ENCODE measurements around the gene FBRS.
"Not testable (repeated sequence)": the region's sequence is repeated elsewhere in the genome, so short reads cannot be mapped to it uniquely, and the experiment has no call there.

FBRS gene

DNA sequence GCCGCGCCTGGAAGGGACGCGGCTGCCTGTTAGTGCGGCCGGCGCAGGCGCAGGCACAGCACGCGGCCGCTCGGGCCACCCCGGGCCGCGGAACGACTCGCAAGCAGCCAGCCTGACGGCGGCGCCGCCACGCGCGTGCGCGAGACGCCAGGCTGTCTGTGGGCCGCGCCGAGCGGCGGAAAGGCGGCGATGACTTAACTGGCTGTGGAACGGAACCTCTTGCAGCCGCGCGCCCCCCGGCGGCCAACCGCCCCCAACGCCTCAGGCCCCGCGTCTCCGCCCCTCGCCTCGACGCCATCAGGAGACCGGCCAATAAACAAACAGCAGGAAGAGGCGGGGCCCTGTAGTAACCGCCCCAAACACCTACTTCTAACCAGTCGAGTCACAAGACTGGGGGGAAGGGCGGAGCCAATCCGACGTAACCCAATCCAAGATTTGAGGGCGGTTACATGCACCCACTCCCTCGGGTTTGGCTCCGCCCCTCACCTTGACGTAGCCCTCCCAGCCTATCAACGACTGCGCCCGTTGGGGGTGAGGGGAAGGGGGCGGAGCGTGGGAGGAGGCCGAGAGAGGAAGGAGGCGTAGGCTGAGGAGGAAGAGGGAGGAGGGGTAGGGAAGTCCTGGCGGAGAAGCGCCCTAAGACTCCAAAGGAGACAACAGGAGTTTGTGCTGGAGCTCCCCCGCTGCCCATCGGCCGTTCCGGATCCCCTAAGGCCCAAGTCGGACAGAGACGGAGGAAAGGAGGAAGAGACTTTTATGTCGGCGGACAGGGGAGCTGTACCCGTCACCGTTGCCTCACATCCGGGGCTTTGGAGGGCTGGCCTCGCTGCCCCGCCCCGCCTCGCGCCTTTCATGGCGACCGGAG is at the start of gene FBRS:
TSS of gene FBRS (plus strand) at position 566 of the 865 bp plus-strand sequence. CDS start 1,088 bp downstream, outside the sequence.
- DNase-seq = peak; percentile 98 to 100 (median 100)

DNA sequence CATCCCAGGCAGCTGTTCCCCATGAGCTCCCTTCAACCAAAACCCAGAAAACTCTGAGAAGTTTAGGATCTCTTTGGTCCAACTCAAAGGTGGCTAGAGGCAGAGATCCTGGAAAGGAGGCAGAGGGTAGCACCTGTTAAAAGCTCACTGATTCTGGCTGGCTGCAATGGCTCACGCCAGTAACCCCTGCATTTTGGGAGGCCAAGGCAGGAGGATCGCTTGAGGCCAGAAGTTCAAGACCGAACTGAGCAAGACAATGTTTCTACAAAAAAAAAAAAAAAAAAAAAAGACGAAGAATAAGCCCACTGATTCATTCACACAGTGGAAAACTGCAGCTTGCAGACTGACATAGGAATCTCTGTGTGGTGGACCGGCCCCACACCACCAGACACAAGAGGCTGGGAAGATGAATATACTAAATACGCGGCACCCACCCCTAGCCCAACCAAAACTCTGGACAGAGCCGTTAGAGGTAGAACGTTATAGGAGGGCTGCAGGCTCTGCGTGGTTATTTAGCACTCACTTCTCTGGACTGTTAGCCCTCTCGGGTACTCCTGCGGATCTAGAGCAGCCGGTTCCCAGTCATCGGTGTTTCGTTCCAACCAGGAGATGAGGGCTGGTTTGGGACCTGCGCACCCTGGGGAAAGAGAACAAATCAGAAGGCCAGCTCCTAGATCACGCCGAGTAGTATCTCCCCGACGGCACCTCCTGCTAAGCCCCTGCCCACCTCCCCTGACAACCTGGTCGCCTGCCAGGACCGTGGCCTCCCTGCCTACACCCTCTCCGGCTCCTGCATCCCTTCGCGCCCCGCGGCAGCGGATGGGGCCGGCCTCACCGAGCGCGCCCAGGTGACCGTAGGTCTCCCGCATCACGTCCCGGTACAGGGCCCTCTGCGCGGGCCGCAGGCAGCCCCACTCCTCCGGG is 49.0 kb upstream of the FBRS start:
- DNase-seq = peak in 27 of 51 donors; percentile 20 to 75 (median 52)

DNA sequence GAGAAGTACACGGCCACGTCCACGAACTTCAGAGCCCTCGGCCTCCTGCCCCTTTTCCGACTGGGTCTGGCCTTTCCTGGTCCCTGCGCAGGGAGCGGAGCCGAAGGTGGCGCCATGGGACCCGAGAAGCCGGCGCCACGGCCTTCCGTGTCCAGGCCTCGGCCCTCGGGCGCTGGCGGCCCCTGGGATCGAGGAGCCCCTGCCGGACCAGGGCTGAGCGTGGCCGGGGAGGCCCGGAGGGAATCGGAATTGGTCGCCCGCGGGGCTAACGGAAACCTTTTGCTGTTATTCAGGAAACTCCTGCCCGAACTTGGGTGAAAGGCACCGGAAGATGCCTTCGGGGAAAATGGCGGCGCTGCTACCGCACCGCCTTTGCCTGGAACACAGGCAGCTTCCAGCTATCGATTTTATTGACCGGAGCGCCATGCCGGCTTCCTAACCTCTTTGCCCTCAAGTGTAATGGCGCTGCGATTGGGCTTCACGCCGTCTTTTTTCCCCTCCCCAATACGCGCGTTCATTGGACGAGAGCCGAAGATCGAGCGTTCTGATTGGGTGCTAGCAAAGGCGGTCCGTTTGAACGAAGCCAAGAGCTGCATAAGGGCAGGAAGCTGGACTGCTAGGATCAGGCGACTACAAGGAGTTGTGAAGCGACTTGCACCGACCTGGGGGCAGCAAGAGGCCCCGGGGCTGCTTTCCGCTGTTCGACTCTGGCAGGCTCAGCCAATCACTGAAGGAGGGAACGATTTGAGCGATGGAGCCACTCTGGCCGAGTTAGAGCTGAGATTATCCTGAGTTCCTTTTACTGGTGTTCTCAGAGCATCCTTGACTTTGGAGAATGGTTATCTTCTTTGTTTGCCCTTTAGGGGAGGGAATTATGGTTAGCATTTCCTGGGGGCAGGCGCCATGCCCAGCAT is 48.0 kb upstream of the FBRS start, which contains the start of gene ZNF689:
TSS of gene ZNF689 (minus strand) at position 464 of the 914 bp plus-strand sequence. CDS start at position 116, 348 bp downstream.
- DNase-seq = peak; percentile 76 to 98 (median 91)

DNA sequence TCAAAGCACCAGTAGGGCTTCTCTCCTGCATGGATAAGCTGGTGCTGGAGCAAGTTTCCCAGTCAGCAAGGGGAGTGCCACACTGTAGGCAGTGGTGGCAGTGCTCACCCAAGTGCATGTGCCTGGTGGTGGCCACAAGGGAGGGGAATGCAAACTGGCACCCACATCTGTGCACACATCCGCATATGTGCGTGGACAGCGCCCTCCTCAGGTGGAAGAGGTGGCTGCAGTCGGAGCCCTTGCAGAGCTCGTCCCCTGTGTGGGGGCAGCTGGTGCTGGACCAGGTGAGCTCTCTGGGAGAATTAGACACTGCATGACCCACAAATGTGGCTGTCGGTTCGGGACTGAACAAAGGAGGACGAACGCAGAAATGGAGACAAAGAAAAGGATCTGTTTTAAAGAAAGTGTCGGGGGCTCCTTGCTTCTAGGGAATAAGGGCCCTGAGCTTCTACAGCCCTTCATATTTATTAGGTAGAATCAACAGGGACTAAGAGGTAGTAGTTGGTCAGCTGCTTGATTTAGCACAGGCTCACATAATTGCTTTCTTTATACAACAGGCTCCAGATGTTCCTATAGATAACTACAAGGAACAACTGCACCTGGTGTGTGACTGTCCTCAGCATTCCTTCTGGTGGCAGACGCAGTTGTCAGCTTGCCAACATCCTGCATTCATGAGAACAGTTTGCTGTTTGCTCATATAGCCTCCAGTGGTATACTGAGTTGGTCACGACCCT is 42.7 kb upstream of the FBRS start:
- DNase-seq = peak in 26 of 51 donors; percentile 4 to 56 (median 22)

DNA sequence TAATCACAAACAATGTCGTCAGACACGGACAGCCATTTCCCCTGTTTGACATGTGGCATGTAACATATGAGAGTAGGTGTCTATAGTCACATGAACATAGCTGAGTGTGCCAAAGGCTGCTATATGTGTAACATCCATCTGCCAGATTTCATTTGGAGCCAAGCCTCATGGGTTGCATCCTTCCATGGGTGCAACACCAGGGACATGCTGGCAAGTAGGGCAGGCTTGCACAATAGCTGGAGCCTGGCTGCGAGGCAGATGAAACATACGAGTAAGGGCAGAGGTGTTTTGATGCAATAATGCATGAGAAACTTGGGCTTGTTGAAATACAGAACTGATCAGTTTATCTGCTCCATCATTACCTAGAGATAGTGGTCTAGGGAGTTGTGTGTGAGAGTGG is 39.0 kb upstream of the FBRS start:
- DNase-seq = no peak

DNA sequence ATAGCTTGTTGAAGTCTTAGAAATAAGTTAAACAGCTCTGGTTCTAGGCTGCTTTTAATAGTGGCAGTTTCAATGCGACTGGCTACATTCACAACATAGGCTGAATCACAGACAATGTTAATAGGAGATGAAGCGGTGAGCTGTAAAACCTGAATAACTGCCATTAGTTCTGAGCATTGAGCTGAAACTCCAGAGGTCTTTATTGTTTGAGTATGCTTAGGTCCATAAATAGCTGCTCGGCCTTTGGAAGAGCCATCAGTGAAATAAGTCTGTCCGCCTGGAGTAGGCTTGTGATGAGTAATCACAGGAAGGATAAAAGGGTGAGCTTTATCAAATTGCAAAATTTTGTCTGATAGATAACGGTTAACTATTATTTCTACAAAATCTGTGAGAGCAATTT is 38.6 kb upstream of the FBRS start:
- no peak for DNase-seq

DNA sequence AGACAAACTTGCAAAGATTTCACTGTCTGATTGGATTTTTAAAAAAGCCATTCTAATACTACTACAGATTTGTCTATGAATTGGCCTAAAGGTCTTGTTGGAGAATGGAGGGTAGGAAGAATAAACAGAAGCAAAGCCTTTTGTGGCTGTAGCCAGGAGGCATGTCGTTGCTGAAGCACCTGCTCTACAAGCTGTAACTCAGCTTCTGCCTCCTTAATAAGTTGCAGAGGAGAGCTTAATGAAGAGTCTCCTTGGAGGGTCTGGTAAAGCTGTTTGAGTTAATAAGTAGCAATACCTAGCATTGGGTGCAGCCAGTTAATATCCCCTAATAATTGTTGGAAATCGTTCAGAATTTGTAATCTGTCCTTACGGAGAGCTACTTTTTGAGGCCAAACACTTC is 38.1 kb upstream of the FBRS start:
- DNase-seq = no peak

DNA sequence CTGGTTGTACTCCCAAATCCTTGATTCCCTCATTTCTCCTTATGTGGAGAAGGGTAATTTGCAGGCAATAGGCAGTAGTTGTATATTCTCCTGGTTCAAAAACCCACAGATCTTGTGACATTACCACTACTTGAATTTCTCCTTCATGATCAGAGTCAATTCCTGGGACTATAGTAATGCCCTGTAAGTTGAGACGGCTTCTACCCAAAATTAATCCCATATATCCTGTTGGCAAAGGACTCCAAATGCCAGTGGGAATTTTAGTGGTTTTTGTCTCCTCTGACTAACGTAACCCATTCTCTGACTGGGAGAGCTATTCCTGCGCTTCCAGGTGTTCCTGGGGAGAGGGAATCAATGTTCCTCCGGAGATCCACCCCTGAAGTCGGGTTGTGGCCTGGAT is 36.5 kb upstream of the FBRS start:
- no peak for DNase-seq

DNA sequence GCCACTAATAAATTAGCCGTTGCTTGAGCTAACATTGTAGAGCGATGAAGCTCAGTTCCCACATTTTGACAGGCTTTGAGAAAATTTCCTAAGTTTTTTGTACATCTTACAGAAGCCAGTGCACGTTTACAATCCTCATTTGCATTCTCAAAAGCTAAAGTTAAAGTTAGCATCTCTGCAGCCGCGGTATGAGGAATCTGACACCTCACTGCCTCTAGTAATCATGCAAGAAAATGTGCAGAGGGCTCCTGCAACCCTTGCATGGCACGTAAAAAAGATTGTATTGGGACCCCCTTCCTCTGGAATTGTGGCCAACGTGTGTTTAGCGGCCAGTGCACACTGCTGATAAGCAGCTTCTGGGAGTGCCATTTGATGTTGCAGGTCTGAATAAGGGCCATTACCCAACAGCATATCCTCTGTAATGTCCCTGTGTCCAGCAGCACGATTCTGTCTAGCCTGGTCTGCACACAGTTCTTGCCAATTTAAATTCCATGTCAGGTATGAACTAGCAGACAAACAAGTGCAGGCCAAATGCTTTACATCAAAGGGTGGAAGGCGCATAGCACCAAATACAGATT is 35.7 kb upstream of the FBRS start:
- no peak for DNase-seq

DNA sequence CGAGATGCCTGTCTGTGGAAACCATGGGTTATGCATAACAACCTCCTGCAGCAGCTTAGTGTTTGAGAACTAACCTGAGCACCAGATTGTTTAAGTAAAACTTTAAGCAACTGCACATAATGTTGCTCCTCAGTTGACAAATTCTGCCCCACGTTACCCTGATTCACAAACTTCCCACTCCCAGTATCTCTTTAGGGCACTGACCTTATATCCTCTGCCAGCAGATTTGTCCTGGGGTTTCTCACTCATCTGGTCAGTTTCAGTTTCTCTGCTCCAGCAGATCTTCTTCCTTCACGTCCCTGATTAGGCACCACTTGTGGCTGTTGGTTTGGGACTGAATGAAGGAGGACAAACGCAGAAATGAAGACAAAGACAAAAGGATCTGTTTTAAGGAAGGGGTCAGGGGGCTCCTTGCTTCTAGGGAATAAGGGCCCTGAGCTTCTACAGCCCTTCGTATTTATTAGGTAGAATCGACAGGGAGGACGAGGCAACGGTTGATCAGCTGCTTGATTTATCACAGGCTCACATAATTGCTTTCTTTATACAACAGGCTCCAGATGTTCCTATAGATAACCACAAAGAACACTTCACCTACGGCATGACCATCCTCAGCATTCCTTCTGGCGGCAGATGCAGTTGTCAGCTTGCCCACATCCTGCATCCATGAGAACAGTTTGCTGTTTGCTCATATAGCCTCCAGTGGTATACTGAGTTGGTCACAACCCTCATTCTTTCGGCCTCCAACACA is 34.5 kb upstream of the FBRS start:
- DNase-seq = no peak

DNA sequence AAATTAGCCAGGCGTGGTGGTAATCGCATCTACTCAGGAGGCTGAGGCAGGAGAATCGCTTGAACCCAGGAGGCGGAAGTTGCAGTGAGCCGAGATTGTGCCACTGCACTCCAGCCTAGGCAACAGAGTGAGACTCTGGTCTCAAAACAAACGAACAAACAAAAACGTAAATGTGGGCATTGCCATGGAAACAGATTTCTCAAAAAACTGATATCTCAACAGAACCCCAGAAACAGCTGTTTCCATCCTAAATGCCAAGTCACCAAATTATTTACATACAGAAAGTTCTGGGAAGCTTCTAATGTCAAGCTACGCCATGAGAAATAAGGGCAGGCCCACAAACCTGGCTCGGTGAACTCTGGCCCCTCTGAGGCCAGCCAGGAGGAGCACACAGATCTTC is 32.0 kb upstream of the FBRS start:
- DNase-seq = no peak

DNA sequence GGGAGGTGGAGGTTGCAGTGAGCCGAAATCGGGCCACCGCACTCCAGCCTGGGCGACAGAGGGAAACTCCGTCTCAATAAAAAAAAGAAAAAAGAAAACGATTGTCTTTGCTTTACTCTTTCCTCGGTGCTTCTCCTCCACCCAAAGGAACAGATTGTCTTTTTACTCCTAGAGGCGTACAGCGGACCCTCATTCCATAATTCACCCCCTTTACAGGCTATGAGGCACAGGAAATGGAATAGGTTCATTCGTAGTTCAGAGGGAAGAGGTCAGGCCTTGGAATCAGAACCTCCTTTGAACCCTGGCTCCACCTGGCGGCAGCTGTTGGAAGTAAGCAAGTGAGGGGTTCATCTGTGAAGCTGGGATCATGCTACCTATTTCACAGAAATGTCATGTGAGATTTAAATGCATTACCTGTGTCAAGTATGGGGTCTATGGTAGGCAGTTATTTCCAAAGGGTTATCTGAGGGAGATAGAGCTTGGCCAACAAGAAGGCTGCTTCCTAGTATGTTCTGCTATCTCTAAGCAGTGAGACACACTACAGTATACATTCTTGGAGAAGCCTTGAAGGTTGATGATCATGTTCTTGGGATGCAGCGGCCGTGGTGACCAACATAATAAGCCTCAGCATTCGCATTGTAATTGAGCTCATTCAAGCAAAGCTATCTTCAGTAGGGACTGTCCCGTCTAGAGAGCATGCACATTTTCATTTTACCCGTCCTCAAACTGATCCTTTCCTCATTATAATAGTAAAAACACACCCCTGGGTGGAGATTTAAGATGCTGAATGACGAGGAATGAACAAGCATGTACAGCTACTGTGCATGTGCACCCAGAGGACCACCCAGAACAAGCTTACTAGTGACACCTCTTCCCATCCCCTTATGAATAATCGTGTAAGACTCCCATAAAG is 29.3 kb upstream of the FBRS start:
- DNase-seq = peak in 47 of 51 donors; percentile 7 to 85 (median 64)

DNA sequence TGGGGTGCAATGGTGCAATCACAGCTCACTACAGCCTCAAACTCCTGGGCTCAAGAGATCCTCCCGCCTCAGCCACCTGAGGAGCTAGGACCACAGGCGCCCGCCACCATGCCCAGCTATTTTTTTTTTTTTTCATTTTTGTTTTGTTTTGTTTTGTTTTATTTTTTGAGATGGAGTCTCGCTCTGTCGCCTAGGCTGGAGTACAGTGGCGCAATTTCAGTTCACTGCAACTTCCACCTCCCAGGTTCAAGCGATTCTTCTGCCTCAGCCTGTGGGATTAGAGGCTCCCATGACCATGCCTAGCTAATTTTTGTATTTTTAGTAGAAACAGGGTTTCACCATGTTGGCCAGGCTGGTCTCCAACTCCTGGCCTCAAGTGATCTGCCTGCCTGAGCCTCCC is 25.8 kb upstream of the FBRS start:
- DNase-seq = not testable (repeated sequence)

DNA sequence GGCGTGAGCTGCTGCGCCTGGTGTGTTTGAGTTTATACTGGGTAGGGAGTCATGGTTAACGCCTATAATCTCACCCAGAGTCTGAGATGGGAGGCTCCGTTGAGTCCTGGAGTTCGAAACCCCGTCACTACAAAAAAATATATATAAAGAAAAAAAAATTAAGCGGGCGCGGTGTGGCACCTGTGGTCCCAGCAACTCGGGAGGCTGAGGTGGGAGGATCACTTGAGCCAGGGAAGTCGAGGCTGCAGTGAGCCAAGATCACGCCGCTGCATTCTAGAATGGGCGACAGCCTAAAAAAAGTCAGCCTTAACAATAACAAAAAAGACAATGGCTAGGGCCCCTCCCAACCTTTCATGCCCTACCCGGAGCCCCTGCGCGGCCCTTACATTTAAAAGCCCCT is 24.7 kb upstream of the FBRS start:
- DNase-seq = no peak

DNA sequence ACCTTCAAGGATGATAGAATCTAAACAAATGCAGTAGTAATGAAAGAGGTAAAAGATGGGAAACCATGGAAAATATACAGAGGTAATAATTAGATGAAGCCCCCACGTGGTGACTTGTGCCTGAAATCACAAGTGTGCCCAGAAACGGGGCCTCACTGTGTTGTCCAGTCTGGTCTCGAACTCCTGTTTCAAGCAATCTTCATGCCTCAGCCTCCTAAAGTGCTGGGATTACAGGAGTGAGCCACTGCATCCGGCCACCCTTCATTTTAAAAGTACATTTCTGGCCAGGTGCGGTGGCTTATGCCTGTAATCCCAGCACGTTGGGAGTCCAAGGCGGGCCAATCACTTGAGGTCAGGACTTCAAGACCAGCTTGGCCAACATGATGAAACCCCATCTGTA is 21.6 kb upstream of the FBRS start:
- no peak for DNase-seq

DNA sequence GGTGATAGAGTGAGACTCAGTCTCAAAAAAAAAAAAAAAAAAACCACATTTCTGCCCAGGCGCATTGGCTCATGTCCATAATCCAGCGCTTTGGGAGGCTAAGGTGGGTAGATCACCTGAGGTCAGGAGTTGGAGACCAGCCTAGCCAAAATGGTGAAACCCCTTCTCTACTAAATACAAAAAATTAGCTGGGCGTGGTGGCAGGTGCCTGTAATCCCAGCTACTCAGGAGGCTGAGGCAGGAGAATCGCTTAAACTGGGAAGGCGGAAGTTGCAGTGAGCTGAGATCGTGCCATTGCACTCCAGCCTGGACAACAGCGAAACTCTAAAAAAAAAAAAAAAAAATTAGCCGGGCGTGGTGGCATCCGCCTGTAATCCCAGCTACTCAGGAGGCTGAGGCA is 21.1 kb upstream of the FBRS start:
- DNase-seq = not testable (repeated sequence)

DNA sequence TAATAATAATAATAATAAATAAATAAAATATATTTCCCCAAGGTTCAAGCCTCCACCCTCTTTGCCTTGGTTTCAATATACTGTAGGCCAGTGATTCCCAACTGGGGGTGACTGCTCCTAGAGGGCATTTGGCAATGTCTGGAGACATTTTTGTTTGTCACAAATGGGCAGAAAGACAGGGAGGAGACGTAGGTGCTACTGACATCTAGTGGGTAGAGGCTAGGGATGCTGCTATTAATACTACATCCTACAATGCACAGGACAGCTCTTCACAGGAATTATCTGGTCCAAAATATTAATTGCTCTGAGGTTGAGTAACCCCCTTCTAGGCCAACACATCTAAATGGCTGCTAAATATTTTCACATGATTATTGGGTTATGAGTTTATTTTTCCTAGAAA is 20.3 kb upstream of the FBRS start:
- DNase-seq = no peak

DNA sequence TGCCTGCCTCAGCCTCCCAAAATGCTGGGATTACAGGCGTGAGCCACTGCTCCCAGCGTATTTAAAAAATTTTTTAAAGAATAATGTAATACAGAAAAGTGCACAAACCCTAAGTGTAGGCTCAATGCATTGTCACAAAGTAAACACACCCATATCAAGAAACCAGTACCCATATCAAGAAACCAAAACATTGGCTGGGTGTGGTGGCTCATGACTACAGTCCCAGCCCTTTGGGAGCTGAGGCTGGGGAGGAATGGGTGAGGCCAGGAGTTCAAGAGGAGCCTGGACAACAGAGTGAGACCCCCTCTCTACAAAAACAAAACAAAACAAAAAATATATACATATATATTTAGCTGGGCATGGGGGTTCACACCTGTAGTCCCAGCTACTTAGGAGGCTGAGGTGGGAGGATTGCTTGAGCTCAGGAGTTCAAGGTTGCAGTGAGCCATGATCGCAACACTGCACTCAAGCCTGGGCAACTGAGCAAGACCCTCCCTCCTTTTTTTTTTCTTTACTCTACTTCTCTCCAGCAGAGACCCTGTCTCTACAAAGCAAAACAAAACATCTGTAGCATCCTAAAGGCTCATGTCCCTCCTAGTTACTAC is 16.8 kb upstream of the FBRS start:
- DNase-seq = no peak
